NK-92 (cell line): ENCODE results near the gene KLHL12.

Experiments
- DNase-seq: peaks from one replicate; lab custom pipeline; 2025; ENCODE audit not compliant: unreplicated experiment; lab: John Stamatoyannopoulos, UW

The KLHL12 gene

DNA sequence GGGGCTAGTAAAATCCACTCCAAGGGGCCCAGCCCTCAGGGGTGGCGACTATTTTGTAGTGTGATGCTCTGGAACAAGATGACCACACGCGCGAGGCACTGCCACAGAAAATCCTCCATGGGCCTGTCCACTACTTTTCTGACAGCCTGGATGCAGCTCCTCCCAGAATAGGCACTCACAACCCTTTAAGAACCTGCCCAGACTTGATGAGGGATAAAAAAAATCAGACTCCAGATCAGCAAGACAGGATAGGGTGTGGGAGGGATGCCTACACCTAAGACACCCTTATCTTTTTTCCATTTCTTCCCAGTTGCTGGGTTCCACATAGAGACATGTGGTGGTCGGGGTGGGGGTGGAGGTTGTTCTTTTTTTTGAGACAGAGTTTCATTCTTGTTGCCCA lies 82.8 kb downstream of the KLHL12 start:
- DNase-seq = no peak

DNA sequence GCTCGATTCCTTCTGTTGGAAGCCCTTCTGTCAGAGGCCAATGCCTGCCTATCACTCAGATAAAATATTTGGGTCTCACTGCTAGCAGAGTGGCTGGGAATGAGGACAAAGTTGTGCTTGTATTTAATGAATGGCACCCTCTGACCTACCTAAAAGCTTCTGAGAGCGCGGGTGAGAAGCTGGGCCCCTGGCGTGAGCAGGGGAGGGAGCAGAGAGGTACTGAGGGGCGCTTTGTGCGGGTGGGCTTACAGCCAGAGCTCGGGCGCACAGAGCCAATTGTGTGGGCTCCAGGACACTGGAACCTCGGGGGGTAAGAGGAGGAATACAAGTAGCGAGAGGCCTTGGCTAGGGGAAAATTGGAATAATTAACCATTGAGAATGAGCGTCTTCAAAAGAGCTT lies 84.0 kb downstream of the KLHL12 start:
- DNase-seq = no peak
